OCI-LY7 (cell line): ENCODE measurements around the gene ASB11. TPM values are rescaled to one million over a fixed set of nuclear protein-coding genes. Genes with fewer than 3 reads are reported as not detected.

Experiments
- BruUV-seq: library from RNA; stranded (reverse); fragments of 400-500 nt; replicated peaks from 2 replicates; lab custom pipeline; 2021; lab: Mats Ljungman, UMichigan
- CTCF ChIA-PET: fragments of 300-600 bp; sonication (Branson Sonifier 250); formaldehyde crosslinking; loops from one replicate; lab custom pipeline; 2022; ENCODE audit warnings: antibody characterized with exemption; ENCODE audit not compliant: unreplicated experiment; lab: Charles Lee
- POLR2A ChIA-PET: fragments of 300-600 bp; sonication (Branson Sonifier 250); formaldehyde crosslinking; loops from one replicate; lab custom pipeline; 2022; ENCODE audit warnings: antibody characterized with exemption; lab: Charles Lee
- DNase-seq: peaks from one replicate; pipeline ENCODE4 v3.0.0-alpha.2; 2015; ENCODE audit warnings: low spot score
- H2AFZ ChIP-seq: fragments of 200-600 bp; sonication (generic), shearing (Covaris generic); 2 replicates; pipeline ENCODE4 v1.6.1; 2014; ENCODE audit warnings: mild to moderate bottlenecking, antibody characterized with exemption, low read length, moderate library complexity
- H3K27ac ChIP-seq: fragments of 200-600 bp; sonication (generic); 2 replicates; pipeline ENCODE4 v1.5.1; 2014; ENCODE audit warnings: mixed run types, low read depth, mild to moderate bottlenecking, moderate library complexity, low read length, inconsistent platforms; ENCODE audit not compliant: poor library complexity, severe bottlenecking
- H3K36me3 ChIP-seq: fragments of 200-600 bp; sonication (generic); 2 replicates; pipeline ENCODE4 v1.6.1; 2014; ENCODE audit warnings: mild to moderate bottlenecking, antibody characterized with exemption, low read length, moderate library complexity, mixed read lengths; ENCODE audit not compliant: insufficient read depth
- H3K4me1 ChIP-seq: fragments of 200-600 bp; sonication (generic); 2 replicates; pipeline ENCODE4 v1.5.1; 2014; ENCODE audit warnings: mild to moderate bottlenecking, low read length; ENCODE audit not compliant: insufficient read depth, poor library complexity, severe bottlenecking
- H3K4me2 ChIP-seq: fragments of 200-600 bp; sonication (generic); 2 replicates; pipeline ENCODE4 v1.6.1; 2014; ENCODE audit warnings: mild to moderate bottlenecking, low read length
- H3K4me3 ChIP-seq: fragments of 200-600 bp; sonication (generic); 2 replicates; pipeline ENCODE4 v1.5.1; 2014; ENCODE audit warnings: mild to moderate bottlenecking, low read depth, low read length; ENCODE audit not compliant: poor library complexity, severe bottlenecking
- H3K79me2 ChIP-seq: fragments of 200-600 bp; sonication (generic); 2 replicates; pipeline ENCODE4 v1.6.1; 2016; ENCODE audit warnings: low read depth, mild to moderate bottlenecking, low read length, moderate library complexity, mixed read lengths; ENCODE audit not compliant: insufficient read depth
- H3K9me2 ChIP-seq: fragments of 200-600 bp; sonication (generic); 2 replicates; pipeline ENCODE4 v1.6.1; 2016; ENCODE audit warnings: mild to moderate bottlenecking, low read length, mixed read lengths; ENCODE audit not compliant: insufficient read depth
- H3K9me3 ChIP-seq: fragments of 200-600 bp; sonication (generic); 2 replicates; pipeline ENCODE4 v1.6.1; 2014; ENCODE audit warnings: mild to moderate bottlenecking, mixed run types, low read length, mixed read lengths
- H4K20me1 ChIP-seq: fragments of 200-600 bp; sonication (generic); 2 replicates; pipeline ENCODE4 v1.6.1; 2014; ENCODE audit warnings: mild to moderate bottlenecking, antibody characterized with exemption, low read length, moderate library complexity, mixed read lengths; ENCODE audit not compliant: insufficient read depth
- CTCF ChIP-seq: fragments of 200-600 bp; sonication (generic); conservative IDR thresholded peaks from 2 replicates; pipeline ENCODE4 v1.5.1; 2014; ENCODE audit warnings: mild to moderate bottlenecking, antibody characterized with exemption, low read length, moderate library complexity, mixed read lengths
- EZH2phosphoT487 ChIP-seq: fragments of 200-600 bp; sonication (generic); IDR thresholded peaks from 2 replicates; pipeline ENCODE4 v1.6.1; 2018; ENCODE audit warnings: low read depth, borderline replicate concordance, mild to moderate bottlenecking, mixed run types, antibody characterized with exemption, low read length, moderate library complexity, mixed read lengths
- intact Hi-C: fragments of 100-400 bp; cut with micrococcal nuclease; formaldehyde crosslinking; loops from one replicate; pipeline ENCODE4 v1.10.0; 2022; ENCODE audit not compliant: unreplicated experiment
- total RNA-seq, 2 experiments: library from RNA; depleted of rRNA in 1 of 2; stranded (reverse); fragments of >200 nt in 1 of 2; shearing (Covaris generic) in 1 of 2; gene quantifications; 2 replicates each; pipeline ENCODE4 v1.2.3, GENCODE V29; 2014 to 2022

Gene ASB11
- total RNA-seq, 2 experiments from 2014 or later = not detected

GRCh38 chrX:15236146-15236545, 79.3 kb downstream of the ASB11 start:
- no TSS peak for BruUV-seq
- DNase-seq = no peak
- no peaks in the 10 kb centered on the region for H4K20me1 ChIP-seq
- POLR2A ChIA-PET = no interaction called here
- no peak overlapping the region for H3K27ac ChIP-seq
- H3K4me2 ChIP-seq = no peak overlapping the region
- no peaks in the 10 kb centered on the region for H3K36me3 ChIP-seq
- TF ChIP-seq EZH2phosphoT487 = no peak
- TF ChIP-seq CTCF = no peak
- H2AFZ ChIP-seq = no peak overlapping the region
- intact Hi-C loops = no loop called here
- CTCF ChIA-PET = no interaction called here
- H3K9me2 ChIP-seq = no peaks in the 10 kb centered on the region
- H3K4me1 ChIP-seq = no peaks in the 10 kb centered on the region
- H3K79me2 ChIP-seq = no peaks in the 10 kb centered on the region
- H3K9me3 ChIP-seq = no peaks in the 10 kb centered on the region
- H3K4me3 ChIP-seq = no peak overlapping the region

GRCh38 chrX:15235001-15235400, 80.4 kb downstream of the ASB11 start:
- no peaks in the 10 kb centered on the region for H3K9me3 ChIP-seq
- H3K4me3 ChIP-seq = no peak overlapping the region
- no TSS peak for BruUV-seq
- no peak overlapping the region for H3K4me2 ChIP-seq
- no peak for DNase-seq
- no peaks in the 10 kb centered on the region for H3K79me2 ChIP-seq
- intact Hi-C loops = no loop called here
- H3K36me3 ChIP-seq = no peaks in the 10 kb centered on the region
- POLR2A ChIA-PET = no interaction called here
- TF ChIP-seq CTCF (no peak), EZH2phosphoT487 (no peak)
- H3K27ac ChIP-seq = no peak overlapping the region
- H2AFZ ChIP-seq = no peak overlapping the region
- CTCF ChIA-PET = no interaction called here
- no peaks in the 10 kb centered on the region for H4K20me1 ChIP-seq
- H3K4me1 ChIP-seq = no peaks in the 10 kb centered on the region
- no peaks in the 10 kb centered on the region for H3K9me2 ChIP-seq

GRCh38 chrX:15233416-15234015, 81.9 kb downstream of the ASB11 start:
- ChIA-PET POLR2A (no interaction called here), CTCF (no interaction called here)
- Histone ChIP-seq H2AFZ (no peak overlapping the region), H3K79me2 (no peaks in the 10 kb centered on the region), H3K36me3 (no peaks in the 10 kb centered on the region), H3K9me2 (no peaks in the 10 kb centered on the region), H3K4me3 (no peak overlapping the region), H4K20me1 (no peaks in the 10 kb centered on the region), H3K9me3 (no peaks in the 10 kb centered on the region), H3K4me2 (no peak overlapping the region), H3K4me1 (no peaks in the 10 kb centered on the region), H3K27ac (no peak overlapping the region)
- BruUV-seq = no TSS peak
- DNase-seq = no peak
- intact Hi-C loops = no loop called here
- no peak for TF ChIP-seq CTCF

Other genes with a start within 250 kb of the ASB11 start
- not detected in 2 replicates for gene ASB9, start 45.6 kb downstream of the ASB11 start, total RNA-seq (2014; rRNA removed; shearing (Covaris generic))
- gene ASB9, start 45.6 kb downstream of the ASB11 start, total RNA-seq (2022) = not detected in 2 replicates
- 8.1 and 13.1 TPM in 2 replicates for gene PIGA, start 19.9 kb upstream of the ASB11 start, total RNA-seq (2014; rRNA removed; shearing (Covaris generic))
- 25.0 and 33.0 TPM in 2 replicates for gene PIGA, start 19.9 kb upstream of the ASB11 start, total RNA-seq (2022)
- not detected in 2 replicates for gene VEGFD, start 68.8 kb upstream of the ASB11 start, total RNA-seq (2014; rRNA removed; shearing (Covaris generic))
- gene VEGFD, start 68.8 kb upstream of the ASB11 start, total RNA-seq (2022) = not detected in 2 replicates
- gene PIR, start 177.7 kb upstream of the ASB11 start, total RNA-seq (2014; rRNA removed; shearing (Covaris generic)) = 0.51 and 1.9 TPM in 2 replicates
- gene PIR, start 177.7 kb upstream of the ASB11 start, total RNA-seq (2022) = 3.1 and 3.5 TPM in 2 replicates
- gene BMX, start 185.2 kb upstream of the ASB11 start, total RNA-seq (2014; rRNA removed; shearing (Covaris generic)) = not detected in 2 replicates
- gene BMX, start 185.2 kb upstream of the ASB11 start, total RNA-seq (2022) = not detected in 2 replicates